ENCODE measurements around the gene MYZAP.

DNA sequence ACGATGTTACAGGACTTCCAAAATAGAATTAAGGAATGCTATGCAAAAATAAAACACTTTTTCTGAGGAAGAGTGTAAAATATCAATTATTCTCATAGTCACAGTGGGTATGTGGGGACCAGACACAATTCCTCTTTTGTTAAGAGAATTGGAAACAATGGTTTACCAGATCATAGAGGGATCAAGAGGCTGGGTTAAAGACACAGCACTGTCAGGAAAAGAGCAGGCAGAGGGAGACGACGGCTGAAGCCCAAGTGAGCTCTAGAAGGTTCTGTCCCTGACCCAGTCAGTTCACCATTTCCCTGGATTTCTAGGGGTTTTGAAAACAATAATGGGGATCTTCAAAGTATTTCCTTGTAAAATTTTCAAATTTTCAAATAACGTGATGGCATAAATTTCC is 60.8 kb downstream of the MYZAP start:
- TF ChIP-seq, protein P1, sequence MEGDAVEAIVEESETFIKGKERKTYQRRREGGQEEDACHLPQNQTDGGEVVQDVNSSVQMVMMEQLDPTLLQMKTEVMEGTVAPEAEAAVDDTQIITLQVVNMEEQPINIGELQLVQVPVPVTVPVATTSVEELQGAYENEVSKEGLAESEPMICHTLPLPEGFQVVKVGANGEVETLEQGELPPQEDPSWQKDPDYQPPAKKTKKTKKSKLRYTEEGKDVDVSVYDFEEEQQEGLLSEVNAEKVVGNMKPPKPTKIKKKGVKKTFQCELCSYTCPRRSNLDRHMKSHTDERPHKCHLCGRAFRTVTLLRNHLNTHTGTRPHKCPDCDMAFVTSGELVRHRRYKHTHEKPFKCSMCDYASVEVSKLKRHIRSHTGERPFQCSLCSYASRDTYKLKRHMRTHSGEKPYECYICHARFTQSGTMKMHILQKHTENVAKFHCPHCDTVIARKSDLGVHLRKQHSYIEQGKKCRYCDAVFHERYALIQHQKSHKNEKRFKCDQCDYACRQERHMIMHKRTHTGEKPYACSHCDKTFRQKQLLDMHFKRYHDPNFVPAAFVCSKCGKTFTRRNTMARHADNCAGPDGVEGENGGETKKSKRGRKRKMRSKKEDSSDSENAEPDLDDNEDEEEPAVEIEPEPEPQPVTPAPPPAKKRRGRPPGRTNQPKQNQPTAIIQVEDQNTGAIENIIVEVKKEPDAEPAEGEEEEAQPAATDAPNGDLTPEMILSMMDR (conservative IDR thresholded peaks at IDR 0.05; ENCODE audit: low read length), result no peak
- no peak for TF ChIP-seq EZH2phosphoT487 (IDR thresholded peaks at IDR 0.05; ENCODE audit: borderline replicate concordance)

Data from Loucy (cell line).